CD4-positive, alpha-beta T cell (primary cell): ENCODE results near the gene FGFR3. TPM values are rescaled to one million over a fixed set of nuclear protein-coding genes. Genes with fewer than 3 reads are reported as not detected.

Source experiments
- ATAC-seq: fragments of 200-7000 bp; cut with Tn5 transposase; one replicate; pipeline ENCODE4 v1.10.0; 2022; ENCODE audit warnings: mild to moderate bottlenecking; ENCODE audit not compliant: poor library complexity
- CTCF ChIA-PET: fragments of 350-600 bp; sonication (Branson Sonifier 250); formaldehyde crosslinking; loops from one replicate; lab custom pipeline; 2021; ENCODE audit warnings: antibody characterized with exemption, inconsistent platforms; lab: Charles Lee
- POLR2A ChIA-PET: fragments of 350-600 bp; sonication (Branson Sonifier 250); formaldehyde crosslinking; loops from one replicate; lab custom pipeline; 2021; ENCODE audit warnings: antibody characterized with exemption, inconsistent platforms; lab: Charles Lee
- DNase-seq, 14 experiments: peaks; one replicate each; pipeline ENCODE4 v3.0.0-alpha.2; 2013 to 2020; ENCODE audit warnings: mixed read lengths in 2 of 14
- H3K27ac ChIP-seq, 2 donors: one replicate each; pipeline versions ENCODE4 v1.5.1 to v1.7.0; 2013; ENCODE audit warnings: low read length in 2 of 2, low read depth in 1 of 2, mild to moderate bottlenecking in 1 of 2
- H3K27me3 ChIP-seq, 2 experiments: 1 replicate in 1 of 2; 2 replicates in 1 of 2; pipeline versions ENCODE4 v1.6.1 to v1.7.0; 2013; ENCODE audit warnings: low read length in 2 of 2, control low read depth in 1 of 2, mild to moderate bottlenecking in 1 of 2, moderate library complexity in 1 of 2; ENCODE audit not compliant: insufficient read depth in 2 of 2, control insufficient read depth in 1 of 2
- H3K36me3 ChIP-seq: one replicate; pipeline ENCODE4 v1.6.1; 2013; ENCODE audit warnings: low read length, control low read depth; ENCODE audit not compliant: insufficient read depth
- H3K4me1 ChIP-seq: one replicate; pipeline ENCODE4 v1.6.1; 2013; ENCODE audit warnings: low read length, control low read depth; ENCODE audit not compliant: insufficient read depth
- H3K4me3 ChIP-seq: one replicate; pipeline ENCODE4 v1.5.1; 2013; ENCODE audit warnings: mild to moderate bottlenecking, low read length, moderate library complexity
- H3K9me3 ChIP-seq, 2 experiments: 1 replicate in 1 of 2; 2 replicates in 1 of 2; pipeline versions ENCODE4 v1.6.1 to v1.7.0; 2013; ENCODE audit warnings: low read length in 2 of 2, mild to moderate bottlenecking in 2 of 2, control low read depth in 1 of 2, moderate library complexity in 1 of 2; ENCODE audit not compliant: control insufficient read depth in 1 of 2, insufficient read depth in 1 of 2
- H3K27ac Mint-ChIP-seq: one replicate; pipeline ENCODE4 v1.8.0; 2020; ENCODE audit warnings: mixed read lengths
- H3K27me3 Mint-ChIP-seq: one replicate; pipeline ENCODE4 v1.8.0; 2021; ENCODE audit warnings: mixed read lengths
- H3K36me3 Mint-ChIP-seq: one replicate; pipeline ENCODE4 v1.8.0; 2021; ENCODE audit warnings: low read depth, mixed read lengths
- H3K4me1 Mint-ChIP-seq: one replicate; pipeline ENCODE4 v1.8.0; 2021; ENCODE audit warnings: low read depth, mixed read lengths
- H3K4me3 Mint-ChIP-seq: one replicate; pipeline ENCODE4 v1.8.0; 2020; ENCODE audit warnings: mild to moderate bottlenecking, mixed read lengths
- H3K9me3 Mint-ChIP-seq: one replicate; pipeline ENCODE4 v1.8.0; 2020; ENCODE audit warnings: mixed read lengths
- intact Hi-C, 2 experiments: fragments of 100-400 bp; cut with DNase I in 1 of 2; cut with micrococcal nuclease in 1 of 2; formaldehyde crosslinking; loops; one replicate each; pipeline versions ENCODE4 v1.15.1 to v1.9.0; 2023 to 2025; cut with DNase I, micrococcal nuclease
- total RNA-seq, 174 experiments: library from RNA in 2 of 174; stranded (reverse) in 2 of 174; gene quantifications; one replicate each; pipeline ENCODE4 v1.2.3 and lab custom pipeline; 2021 to 2026
- TF ChIP-seq, protein P1 (sequence below): fragments of 200-600 bp; IDR thresholded peaks from one replicate; pipeline ENCODE4 v1.8.0; 2022; ENCODE audit warnings: antibody characterized with exemption, mild to moderate bottlenecking

Gene FGFR3
- total RNA-seq, 2 experiments from 2014 or later: 0.33 TPM; not detected in 1

DNA sequence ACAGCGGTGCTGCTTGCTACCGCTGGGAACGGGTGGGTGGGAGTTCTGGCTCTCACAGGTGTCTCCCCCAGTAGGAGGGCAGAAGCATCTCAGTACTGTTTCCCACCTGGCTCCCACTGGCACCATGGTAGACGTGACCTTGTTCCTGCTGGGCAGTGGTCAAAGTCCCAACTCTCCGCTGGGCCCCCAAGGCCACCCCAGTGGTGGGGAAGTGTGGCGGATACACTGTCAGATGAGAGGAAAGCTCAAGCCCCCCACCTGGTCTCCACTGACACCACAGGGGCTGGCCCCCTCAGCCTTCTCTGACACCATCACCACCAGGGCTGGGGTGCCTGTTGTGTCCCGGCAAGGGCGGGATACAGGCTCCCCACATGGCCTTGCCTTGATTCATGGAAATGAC lies 38.2 kb downstream of the FGFR3 start:
- Histone ChIP-seq H3K36me3 (peaks cover 65% of the 10 kb centered on the region), H3K4me1 (no peaks in the 10 kb centered on the region), H3K9me3 (no peaks in the 10 kb centered on the region), H3K27ac (no peak overlapping the region), H3K27me3 (no peaks in the 10 kb centered on the region), H3K4me3 (no peak overlapping the region)
- no peaks in the 10 kb centered on the region for H3K27me3 Mint-ChIP-seq
- no peaks in the 10 kb centered on the region for H3K9me3 Mint-ChIP-seq
- H3K27ac Mint-ChIP-seq: no peak overlapping the region
- ChIA-PET POLR2A (no interaction called here), CTCF (no interaction called here)
- DNase-seq: no peak
- no peak overlapping the region for H3K4me3 Mint-ChIP-seq
- intact Hi-C loops: no loop called here
- TF ChIP-seq, protein P1, sequence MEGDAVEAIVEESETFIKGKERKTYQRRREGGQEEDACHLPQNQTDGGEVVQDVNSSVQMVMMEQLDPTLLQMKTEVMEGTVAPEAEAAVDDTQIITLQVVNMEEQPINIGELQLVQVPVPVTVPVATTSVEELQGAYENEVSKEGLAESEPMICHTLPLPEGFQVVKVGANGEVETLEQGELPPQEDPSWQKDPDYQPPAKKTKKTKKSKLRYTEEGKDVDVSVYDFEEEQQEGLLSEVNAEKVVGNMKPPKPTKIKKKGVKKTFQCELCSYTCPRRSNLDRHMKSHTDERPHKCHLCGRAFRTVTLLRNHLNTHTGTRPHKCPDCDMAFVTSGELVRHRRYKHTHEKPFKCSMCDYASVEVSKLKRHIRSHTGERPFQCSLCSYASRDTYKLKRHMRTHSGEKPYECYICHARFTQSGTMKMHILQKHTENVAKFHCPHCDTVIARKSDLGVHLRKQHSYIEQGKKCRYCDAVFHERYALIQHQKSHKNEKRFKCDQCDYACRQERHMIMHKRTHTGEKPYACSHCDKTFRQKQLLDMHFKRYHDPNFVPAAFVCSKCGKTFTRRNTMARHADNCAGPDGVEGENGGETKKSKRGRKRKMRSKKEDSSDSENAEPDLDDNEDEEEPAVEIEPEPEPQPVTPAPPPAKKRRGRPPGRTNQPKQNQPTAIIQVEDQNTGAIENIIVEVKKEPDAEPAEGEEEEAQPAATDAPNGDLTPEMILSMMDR: no peak
- ATAC-seq: no peak
- H3K4me1 Mint-ChIP-seq: no peaks in the 10 kb centered on the region
- peaks cover 63% of the 10 kb centered on the region for H3K36me3 Mint-ChIP-seq

DNA sequence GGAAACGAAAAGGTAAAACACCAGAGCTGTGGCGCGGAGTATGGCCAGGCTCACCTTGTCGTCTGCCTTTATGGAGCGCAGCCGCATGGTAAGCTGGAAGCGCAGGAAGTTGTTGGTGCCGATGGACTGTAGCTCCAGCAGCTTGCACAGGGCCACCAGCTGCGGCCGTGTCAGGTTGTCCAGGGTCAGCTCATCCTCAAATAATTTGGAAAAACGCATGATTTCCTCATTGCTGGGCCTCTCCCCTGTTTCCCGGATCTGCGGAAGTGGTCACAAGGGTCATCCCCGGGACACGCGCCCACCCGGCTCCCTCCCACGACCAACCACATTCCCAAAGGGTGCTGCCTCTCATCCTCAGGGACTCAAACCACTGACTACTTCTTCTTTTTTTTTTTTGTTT lies 39.6 kb downstream of the FGFR3 start:
- ATAC-seq (no peak), DNase-seq (no peak)
- POLR2A ChIA-PET: no interaction called here
- no peaks in the 10 kb centered on the region for H3K27me3 ChIP-seq
- no peaks in the 10 kb centered on the region for H3K4me1 ChIP-seq
- Mint-ChIP-seq H3K36me3 (peaks cover 69% of the 10 kb centered on the region), H3K4me1 (no peaks in the 10 kb centered on the region), H3K27ac (no peak overlapping the region), H3K4me3 (no peak overlapping the region), H3K27me3 (no peaks in the 10 kb centered on the region), H3K9me3 (no peaks in the 10 kb centered on the region)
- H3K9me3 ChIP-seq: no peaks in the 10 kb centered on the region
- H3K36me3 ChIP-seq: peaks cover 69% of the 10 kb centered on the region
- intact Hi-C loops: no loop called here
- CTCF ChIA-PET: no interaction called here
- H3K4me3 ChIP-seq: no peak overlapping the region
- TF ChIP-seq, protein P1: no peak
- no peak overlapping the region for H3K27ac ChIP-seq

DNA sequence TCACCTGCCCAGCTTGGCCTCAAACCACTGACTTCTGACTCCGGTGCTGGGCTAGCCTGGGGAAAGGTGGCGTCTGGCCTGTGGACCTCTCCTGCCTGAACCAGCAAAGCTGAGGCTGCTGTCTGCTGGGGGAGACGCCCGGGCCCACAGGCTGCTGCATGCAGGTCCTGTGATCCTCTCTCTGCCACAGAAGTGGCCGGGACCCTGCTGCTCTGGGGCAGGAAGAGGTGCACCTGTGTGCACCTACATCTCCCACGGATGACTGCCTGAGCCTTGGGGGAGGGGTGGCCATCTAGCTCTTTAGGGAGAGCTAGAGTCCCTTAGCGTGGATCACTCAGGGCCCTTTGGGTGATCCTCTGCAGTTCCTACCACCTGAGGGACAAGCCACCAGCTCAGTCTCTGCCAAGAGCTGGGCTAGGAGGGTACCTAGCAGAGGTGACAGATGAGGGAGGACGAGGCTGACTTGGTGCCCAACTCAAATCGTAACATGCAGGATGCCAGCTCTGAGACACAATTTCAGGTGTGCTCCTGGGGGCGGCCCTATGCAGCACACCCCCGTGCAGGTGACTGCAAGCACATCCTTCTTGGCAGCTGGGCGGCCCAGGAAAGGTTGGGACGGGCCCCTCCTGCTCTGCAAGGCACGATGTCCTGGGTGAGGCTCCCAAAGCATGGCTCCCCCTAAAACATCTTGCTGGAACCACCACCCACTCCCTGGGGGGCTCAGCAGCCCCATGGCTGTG lies 40.4 kb downstream of the FGFR3 start:
- H3K27me3 Mint-ChIP-seq: no peaks in the 10 kb centered on the region
- intact Hi-C loops: no loop called here
- CTCF ChIA-PET: no interaction called here
- Histone ChIP-seq H3K27ac (no peak overlapping the region), H3K27me3 (no peaks in the 10 kb centered on the region), H3K4me1 (no peaks in the 10 kb centered on the region), H3K9me3 (no peaks in the 10 kb centered on the region), H3K4me3 (no peak overlapping the region), H3K36me3 (peaks cover 72% of the 10 kb centered on the region)
- peaks cover 69% of the 10 kb centered on the region for H3K36me3 Mint-ChIP-seq
- no peaks in the 10 kb centered on the region for H3K4me1 Mint-ChIP-seq
- H3K4me3 Mint-ChIP-seq: no peak overlapping the region
- H3K9me3 Mint-ChIP-seq: no peaks in the 10 kb centered on the region
- POLR2A ChIA-PET: no interaction called here
- H3K27ac Mint-ChIP-seq: no peak overlapping the region
- TF ChIP-seq, protein P1: no peak
- no peak for DNase-seq
- no peak for ATAC-seq
